ENCODE measurements around the gene JAZF1.

The JAZF1 gene

DNA sequence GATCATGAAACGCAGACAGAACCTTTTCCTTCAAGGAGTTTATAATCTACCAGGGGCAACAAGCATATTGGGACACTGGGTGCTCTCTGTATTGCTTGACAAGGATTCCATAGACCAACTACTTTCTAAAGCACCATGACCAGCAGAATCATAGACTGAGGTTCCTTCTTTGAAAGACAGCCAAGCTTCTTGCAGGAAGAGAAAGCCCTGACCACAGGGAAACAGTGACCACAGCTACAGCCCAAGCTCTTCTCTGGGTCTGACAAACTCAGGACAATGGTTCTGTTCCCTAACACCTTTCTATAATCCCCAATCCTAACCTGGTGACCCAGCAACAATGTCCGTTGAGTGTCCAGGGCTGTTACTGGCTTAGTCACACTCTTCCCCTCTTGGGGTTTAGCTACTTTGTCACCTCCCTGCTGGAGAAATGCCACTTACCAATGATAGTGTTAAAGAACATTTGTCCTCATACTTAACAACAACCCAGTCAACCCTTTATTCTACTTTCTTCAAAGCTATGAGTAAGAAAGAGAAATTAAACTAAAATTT is 155.7 kb downstream of the JAZF1 start:
- peak; percentile 38 for DNase-seq (ENCODE audit: low read depth)
- H3K4me3 ChIP-seq (ENCODE audit: low read length): no peak overlapping the region

DNA sequence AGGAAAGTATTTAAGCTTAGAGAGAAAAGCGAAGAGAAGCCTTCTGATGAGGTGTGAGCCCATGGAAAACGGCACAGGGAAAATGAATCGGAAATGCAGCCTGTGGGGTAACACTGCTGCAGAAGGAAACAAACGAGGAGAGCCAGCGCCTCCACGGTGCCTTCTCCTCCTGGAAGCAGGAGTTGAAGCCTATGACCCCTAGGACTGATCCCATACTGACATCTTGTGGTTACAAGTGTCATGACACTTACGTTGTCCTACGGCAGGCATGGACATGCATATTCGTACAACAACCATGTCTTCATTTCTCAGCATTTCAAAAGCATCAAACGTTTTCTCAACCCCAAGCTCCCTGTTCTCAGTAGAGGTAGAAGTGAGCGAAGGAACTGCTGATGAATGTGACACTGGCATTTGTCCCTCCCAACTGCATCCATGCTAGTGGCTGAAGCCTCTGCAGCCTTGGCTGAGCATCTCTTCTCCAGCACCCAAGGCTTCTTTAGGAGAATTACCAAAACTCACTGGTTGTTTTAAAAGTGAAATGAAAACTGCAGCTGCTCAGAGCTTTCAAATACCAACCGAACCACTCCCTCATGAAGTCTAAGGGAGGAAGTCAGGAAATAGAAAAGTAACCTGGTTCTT is 160.2 kb downstream of the JAZF1 start:
- peak; percentile 82 for DNase-seq (ENCODE audit: low read depth)
- no peak overlapping the region for H3K4me3 ChIP-seq (ENCODE audit: low read length)
- TF ChIP-seq, protein P1, sequence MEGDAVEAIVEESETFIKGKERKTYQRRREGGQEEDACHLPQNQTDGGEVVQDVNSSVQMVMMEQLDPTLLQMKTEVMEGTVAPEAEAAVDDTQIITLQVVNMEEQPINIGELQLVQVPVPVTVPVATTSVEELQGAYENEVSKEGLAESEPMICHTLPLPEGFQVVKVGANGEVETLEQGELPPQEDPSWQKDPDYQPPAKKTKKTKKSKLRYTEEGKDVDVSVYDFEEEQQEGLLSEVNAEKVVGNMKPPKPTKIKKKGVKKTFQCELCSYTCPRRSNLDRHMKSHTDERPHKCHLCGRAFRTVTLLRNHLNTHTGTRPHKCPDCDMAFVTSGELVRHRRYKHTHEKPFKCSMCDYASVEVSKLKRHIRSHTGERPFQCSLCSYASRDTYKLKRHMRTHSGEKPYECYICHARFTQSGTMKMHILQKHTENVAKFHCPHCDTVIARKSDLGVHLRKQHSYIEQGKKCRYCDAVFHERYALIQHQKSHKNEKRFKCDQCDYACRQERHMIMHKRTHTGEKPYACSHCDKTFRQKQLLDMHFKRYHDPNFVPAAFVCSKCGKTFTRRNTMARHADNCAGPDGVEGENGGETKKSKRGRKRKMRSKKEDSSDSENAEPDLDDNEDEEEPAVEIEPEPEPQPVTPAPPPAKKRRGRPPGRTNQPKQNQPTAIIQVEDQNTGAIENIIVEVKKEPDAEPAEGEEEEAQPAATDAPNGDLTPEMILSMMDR (conservative IDR thresholded peaks at IDR 0.05; ENCODE audit: low read length): peak; percentile 96

More for the DNA sequence above, 155.7 kb downstream of the JAZF1 start:
- TF ChIP-seq, protein P1 (conservative IDR thresholded peaks at IDR 0.05; ENCODE audit: low read length): no peak

DNA sequence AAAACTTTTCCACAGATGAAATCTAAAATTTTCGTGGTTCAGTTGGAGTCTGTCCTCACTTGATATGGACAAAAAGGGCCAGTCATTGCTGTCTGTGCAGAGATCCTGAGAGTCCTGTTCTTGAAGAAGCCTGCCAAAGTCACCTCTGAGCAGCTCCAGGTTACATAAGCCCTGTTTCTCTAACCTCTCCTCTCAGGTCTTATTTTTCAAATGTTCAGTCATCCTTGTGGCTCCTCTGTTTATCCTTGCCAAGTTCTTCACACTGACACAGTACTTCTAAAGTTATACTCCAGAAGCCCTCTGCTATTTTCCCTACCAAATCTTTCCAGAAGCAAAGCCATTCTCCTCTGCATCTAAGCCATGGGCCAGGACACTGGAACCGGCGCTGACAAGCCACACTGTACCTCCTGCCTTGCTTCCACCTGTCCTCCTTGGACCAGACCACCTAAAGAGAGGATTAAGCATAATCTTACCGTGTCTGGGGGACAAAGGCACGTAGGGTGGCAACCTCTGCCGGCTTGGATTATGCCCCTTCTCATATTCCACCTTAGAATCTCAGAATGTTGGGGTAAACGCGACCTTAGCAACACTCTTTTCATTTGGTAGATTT is 161.6 kb downstream of the JAZF1 start:
- DNase-seq (ENCODE audit: low read depth): no peak
- TF ChIP-seq, protein P1 (conservative IDR thresholded peaks at IDR 0.05; ENCODE audit: low read length): no peak
- no peak overlapping the region for H3K4me3 ChIP-seq (ENCODE audit: low read length)

DNA sequence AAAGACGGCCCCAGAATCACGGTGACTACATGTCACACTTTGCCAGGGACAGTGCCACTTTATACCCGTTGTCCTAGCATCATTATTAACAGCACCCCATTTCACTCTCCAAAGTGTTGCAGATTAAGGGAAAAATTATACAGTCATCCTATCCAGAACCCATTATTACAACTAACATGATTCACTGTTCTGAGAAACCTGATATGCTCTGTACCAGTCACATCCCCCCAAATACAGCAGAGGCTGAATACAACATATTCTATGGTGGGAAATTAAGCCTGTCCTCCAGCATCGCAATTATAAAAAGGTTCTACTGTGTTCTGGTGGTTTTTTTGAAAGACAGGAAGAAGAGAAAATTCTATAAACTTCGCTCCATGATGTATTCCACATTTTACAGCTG is 162.1 kb downstream of the JAZF1 start:
- DNase-seq (ENCODE audit: low read depth): no peak
- H3K4me3 ChIP-seq (ENCODE audit: low read length): no peak overlapping the region
- TF ChIP-seq, protein P1 (conservative IDR thresholded peaks at IDR 0.05; ENCODE audit: low read length): no peak

DNA sequence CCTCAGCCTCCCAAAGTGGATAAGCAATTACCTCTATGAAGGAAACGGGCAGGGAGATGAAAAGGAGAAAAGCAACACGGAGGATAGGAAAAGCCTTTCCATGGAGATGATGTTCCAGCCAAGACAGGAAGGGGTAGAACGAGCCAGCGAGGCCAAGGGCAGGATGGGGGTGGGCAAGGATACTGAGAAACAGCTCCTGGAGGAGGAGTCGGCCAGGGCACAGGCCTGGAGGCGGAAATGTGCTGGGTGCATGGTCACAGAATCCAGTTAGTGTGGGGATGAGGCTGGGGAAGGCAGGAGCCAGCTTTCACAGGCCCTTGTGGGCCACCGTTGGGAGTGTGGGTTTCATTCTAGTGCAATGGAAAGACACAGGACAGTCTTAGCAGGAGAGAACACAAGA is 162.6 kb downstream of the JAZF1 start:
- TF ChIP-seq, protein P1 (conservative IDR thresholded peaks at IDR 0.05; ENCODE audit: low read length): no peak
- no peak overlapping the region for H3K4me3 ChIP-seq (ENCODE audit: low read length)
- no peak for DNase-seq (ENCODE audit: low read depth)

DNA sequence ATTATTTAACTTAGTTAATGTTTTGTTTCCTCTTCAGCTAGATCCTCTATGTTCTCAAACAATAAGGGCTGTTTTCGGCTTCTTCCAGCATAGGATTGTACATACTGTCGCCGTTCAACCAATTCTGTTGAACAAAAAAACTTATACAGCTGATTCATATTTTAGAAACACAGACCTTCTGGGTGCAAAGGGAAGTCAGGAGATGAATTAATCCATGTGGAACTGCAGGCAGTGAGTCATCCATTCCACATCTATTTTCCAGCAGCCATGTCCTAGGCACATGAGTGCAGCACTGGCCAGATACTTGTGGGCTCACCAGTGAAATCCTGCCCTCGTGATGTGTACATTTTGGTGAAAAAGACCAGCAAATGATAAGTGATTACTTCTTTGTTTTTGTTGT is 163.2 kb downstream of the JAZF1 start:
- TF ChIP-seq, protein P1 (conservative IDR thresholded peaks at IDR 0.05; ENCODE audit: low read length): no peak
- H3K4me3 ChIP-seq (ENCODE audit: low read length): no peak overlapping the region
- peak; percentile 40 for DNase-seq (ENCODE audit: low read depth)

DNA sequence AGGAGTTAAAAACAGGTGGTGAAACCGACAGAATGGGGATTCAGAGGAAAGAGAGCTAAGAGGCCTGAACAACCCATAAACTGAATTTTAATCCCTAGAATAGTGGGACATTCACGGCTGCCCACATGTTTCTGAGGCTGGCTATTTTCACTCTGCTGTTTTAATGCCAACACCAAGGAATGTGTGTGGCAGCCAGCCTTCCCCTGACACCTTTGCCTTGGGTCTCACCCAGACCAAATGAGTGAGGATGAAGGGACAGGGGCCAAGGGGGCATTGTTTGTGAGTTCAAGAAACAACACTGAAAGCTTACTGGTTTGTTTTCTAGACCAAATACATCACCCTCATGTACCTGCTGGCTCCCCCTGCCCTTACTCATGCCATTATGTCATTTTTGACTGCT is 164.3 kb downstream of the JAZF1 start:
- TF ChIP-seq, protein P1 (conservative IDR thresholded peaks at IDR 0.05; ENCODE audit: low read length): no peak
- H3K4me3 ChIP-seq (ENCODE audit: low read length): no peak overlapping the region
- no peak for DNase-seq (ENCODE audit: low read depth)
